Measurements from ENCODE around the gene THSD4.

GRCh38 chr15:71314956-71315537 is 199.8 kb downstream of the THSD4 start:
- TF ChIP-seq CTCF (IDR thresholded peaks at IDR 0.05) (no peak), POLR2A (IDR thresholded peaks at IDR 0.05) (no peak), EP300 (IDR thresholded peaks at IDR 0.05) (no peak)

Data from sigmoid colon (tissue), 4 donors.